Measurements from ENCODE around the gene CNTROB.

The CNTROB gene

GRCh38 chr17:7987112-7987893 lies 55.3 kb downstream of the CNTROB start:
- H3K4me3 ChIP-seq (ENCODE audit: low read depth, low read length), result no peak overlapping the region
- TF ChIP-seq, protein P1, sequence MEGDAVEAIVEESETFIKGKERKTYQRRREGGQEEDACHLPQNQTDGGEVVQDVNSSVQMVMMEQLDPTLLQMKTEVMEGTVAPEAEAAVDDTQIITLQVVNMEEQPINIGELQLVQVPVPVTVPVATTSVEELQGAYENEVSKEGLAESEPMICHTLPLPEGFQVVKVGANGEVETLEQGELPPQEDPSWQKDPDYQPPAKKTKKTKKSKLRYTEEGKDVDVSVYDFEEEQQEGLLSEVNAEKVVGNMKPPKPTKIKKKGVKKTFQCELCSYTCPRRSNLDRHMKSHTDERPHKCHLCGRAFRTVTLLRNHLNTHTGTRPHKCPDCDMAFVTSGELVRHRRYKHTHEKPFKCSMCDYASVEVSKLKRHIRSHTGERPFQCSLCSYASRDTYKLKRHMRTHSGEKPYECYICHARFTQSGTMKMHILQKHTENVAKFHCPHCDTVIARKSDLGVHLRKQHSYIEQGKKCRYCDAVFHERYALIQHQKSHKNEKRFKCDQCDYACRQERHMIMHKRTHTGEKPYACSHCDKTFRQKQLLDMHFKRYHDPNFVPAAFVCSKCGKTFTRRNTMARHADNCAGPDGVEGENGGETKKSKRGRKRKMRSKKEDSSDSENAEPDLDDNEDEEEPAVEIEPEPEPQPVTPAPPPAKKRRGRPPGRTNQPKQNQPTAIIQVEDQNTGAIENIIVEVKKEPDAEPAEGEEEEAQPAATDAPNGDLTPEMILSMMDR (IDR thresholded peaks at IDR 0.05; ENCODE audit: low read depth, low read length, missing control alignments), result no peak
- DNase-seq (ENCODE audit: low read depth), result no peak

GRCh38 chr17:7988750-7989178 lies 56.8 kb downstream of the CNTROB start:
- no peak overlapping the region for H3K4me3 ChIP-seq (ENCODE audit: low read depth, low read length)
- peak; percentile 66 for DNase-seq (ENCODE audit: low read depth)
- TF ChIP-seq, protein P1 (IDR thresholded peaks at IDR 0.05; ENCODE audit: low read depth, low read length, missing control alignments), result peak; percentile 47

DNA sequence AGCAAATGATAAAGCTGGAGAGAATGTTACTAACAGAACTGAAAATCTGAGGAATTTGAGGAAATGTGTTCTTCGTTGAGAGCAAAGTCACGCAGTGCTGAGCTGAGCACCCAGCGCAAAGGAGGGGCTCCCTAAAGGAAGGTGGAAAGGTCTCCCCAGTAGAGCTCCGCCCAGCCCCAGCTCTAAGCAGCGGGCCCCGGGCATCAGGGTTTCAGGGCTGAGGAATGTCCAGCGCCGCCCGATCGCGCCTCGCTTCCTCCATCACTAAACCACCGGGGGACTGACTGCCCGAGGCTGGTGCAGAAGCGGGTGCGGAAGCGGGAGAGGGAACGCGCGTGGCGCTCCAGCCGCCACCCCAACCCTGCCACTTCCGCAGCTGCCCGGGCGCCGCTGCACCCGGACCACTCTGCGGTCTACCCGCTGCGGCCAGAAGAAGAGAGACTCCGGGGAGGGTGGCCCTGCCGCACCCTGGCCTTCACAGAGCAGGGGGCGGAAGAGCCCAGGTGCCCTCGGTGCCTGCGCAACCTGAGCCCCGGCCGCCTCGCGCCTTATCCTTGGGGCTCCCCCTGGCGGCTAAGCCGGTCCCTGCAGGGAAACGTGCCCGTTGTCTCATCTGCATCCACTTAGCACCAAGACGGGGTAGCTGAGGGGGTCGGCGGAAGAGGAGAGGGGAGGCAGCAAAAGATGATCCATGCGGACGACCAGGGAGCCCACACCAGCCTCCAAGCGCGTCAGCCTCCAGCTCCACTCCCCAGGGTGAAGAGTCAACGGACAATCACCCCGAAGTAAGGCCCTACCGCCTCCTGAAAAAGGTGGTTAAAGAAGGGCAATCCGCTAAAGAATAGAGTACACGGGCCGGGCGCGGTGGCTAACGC lies 58.0 kb downstream of the CNTROB start:
- peak overlapping the region; percentile 66 for H3K4me3 ChIP-seq (ENCODE audit: low read depth, low read length)
- TF ChIP-seq, protein P1 (IDR thresholded peaks at IDR 0.05; ENCODE audit: low read depth, low read length, missing control alignments), result peak; percentile 95
- peak; percentile 50 for DNase-seq (ENCODE audit: low read depth)

DNA sequence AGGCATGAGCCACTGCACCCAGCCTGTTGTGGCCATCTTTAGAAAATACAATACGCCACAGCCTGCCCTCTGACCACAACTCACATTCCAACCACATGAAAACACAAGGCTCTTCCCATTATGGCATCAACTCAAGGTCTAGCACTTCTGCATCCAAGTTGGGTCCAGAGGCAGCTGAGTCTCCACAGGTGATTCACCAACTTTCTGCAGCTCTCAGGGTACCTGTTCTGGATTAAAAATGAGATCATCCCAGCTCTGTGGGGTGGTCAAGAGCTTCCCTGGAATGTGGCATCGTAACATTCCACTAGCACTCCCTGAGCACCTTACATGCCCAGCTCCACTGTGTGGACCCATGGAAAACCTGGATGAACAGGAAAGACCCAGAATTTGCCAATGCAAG lies 60.5 kb downstream of the CNTROB start:
- TF ChIP-seq, protein P1 (IDR thresholded peaks at IDR 0.05; ENCODE audit: low read depth, low read length, missing control alignments), result no peak
- no peak overlapping the region for H3K4me3 ChIP-seq (ENCODE audit: low read depth, low read length)
- DNase-seq (ENCODE audit: low read depth), result no peak

GRCh38 chr17:7992924-7993323 lies 60.9 kb downstream of the CNTROB start:
- no peak for DNase-seq (ENCODE audit: low read depth)
- H3K4me3 ChIP-seq (ENCODE audit: low read depth, low read length), result no peak overlapping the region
- TF ChIP-seq, protein P1 (IDR thresholded peaks at IDR 0.05; ENCODE audit: low read depth, low read length, missing control alignments), result no peak

DNA sequence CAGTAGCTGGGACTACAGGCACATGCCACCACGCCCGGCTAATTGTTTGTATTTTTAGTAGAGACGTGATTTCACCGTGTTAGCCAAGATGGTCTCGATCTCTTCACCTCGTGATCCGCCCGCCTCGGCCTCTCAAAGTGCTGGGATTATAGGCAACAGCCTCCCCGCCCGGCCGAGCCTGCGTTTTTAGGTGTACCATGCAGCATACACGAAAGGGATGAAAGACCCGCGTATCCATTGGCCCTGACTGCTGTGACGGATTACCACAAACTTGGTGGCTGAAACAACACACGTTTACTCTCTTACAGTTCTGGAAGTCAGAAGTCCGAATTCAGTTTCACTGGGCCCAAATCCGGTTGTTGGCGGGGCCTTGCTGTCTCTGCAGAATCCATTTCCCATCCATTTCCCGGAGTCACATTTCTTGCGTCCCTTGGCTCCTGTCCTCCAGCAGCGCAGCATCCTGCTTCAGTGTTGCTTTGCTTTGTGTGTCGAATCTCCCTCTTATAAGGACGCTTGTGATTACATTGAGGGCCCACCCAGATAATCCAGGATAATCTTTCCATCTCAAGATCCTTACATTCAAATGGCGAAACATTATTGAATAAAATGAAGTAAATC lies 62.1 kb downstream of the CNTROB start:
- TF ChIP-seq, protein P1 (IDR thresholded peaks at IDR 0.05; ENCODE audit: low read depth, low read length, missing control alignments), result no peak
- no peak for DNase-seq (ENCODE audit: low read depth)
- no peak overlapping the region for H3K4me3 ChIP-seq (ENCODE audit: low read depth, low read length)
